HT-29 (cell line): ENCODE data around the gene TERC. TPM values are rescaled to one million over a fixed set of nuclear protein-coding genes. Genes with fewer than 3 reads are reported as not detected.
"Not testable (repeated sequence)": the region's sequence is repeated elsewhere in the genome, so short reads cannot be mapped to it uniquely, and the experiment has no call there.

Experiments used
- DNase-seq: peaks from one replicate; pipeline ENCODE4 v3.0.0-alpha.2; 2015; ENCODE audit warnings: low spot score
- total RNA-seq: library from RNA; depleted of rRNA; stranded (reverse); fragments of >200 nt; shearing (Covaris generic); gene quantifications from 2 replicates; pipeline ENCODE4 v1.2.3, GENCODE V29; 2014

TERC gene
- total RNA-seq, 1 experiment from 2014 or later, result 748 TPM

GRCh38 chr3:169771497-169772304 lies 6.8 kb upstream of the TERC start:
- DNase-seq, result peak; percentile 98

GRCh38 chr3:169769287-169770181 lies 4.7 kb upstream of the TERC start, which contains the start of gene ACTRT3:
TSS of gene ACTRT3 (minus strand) at chr3:169769561. CDS start at chr3:169769520, 41 bp downstream.
- peak; percentile 88 for DNase-seq

GRCh38 chr3:169764312-169764881 lies 463 bp downstream of the TERC start:
- peak; percentile 65 for DNase-seq

- no peak for DNase-seq
These were observed 4.4 kb downstream of the TERC start for GRCh38 chr3:169760479-169760878.

GRCh38 chr3:169759256-169759655 lies 5.6 kb downstream of the TERC start:
- DNase-seq, result no peak

GRCh38 chr3:169758359-169758994 lies 6.4 kb downstream of the TERC start:
- DNase-seq, result no peak

GRCh38 chr3:169755488-169755887 lies 9.4 kb downstream of the TERC start:
- DNase-seq, result no peak

- no peak for DNase-seq
These were observed 10.1 kb downstream of the TERC start for GRCh38 chr3:169754711-169755110.

GRCh38 chr3:169751875-169752274 lies 13.0 kb downstream of the TERC start:
- DNase-seq, result no peak

- no peak for DNase-seq
These were observed 14.2 kb downstream of the TERC start for GRCh38 chr3:169750665-169751064.

- DNase-seq, result peak; percentile 51
These were observed 16.2 kb downstream of the TERC start for GRCh38 chr3:169748670-169749069.

- no peak for DNase-seq
These were observed 17.9 kb downstream of the TERC start for GRCh38 chr3:169746924-169747323.

GRCh38 chr3:169744366-169745054 lies 20.4 kb downstream of the TERC start:
- DNase-seq, result peak; percentile 75

- no peak for DNase-seq
These were observed 25.8 kb downstream of the TERC start for GRCh38 chr3:169739067-169739466.

- not testable (repeated sequence) for DNase-seq
These were observed 33.0 kb downstream of the TERC start for GRCh38 chr3:169731857-169732256.

GRCh38 chr3:169722724-169723123 lies 42.1 kb downstream of the TERC start:
- DNase-seq, result no peak

- not testable (repeated sequence) for DNase-seq
These were observed 46.4 kb downstream of the TERC start for GRCh38 chr3:169718415-169718814.
